HG02870 (cell line): Measurements from ENCODE around the gene CEP164.

Source experiments
- ATAC-seq: cut with Tn5 transposase; IDR thresholded peaks from one replicate; pipeline ENCODE4 v1.9.1; 2021; ENCODE audit warnings: mild to moderate bottlenecking, moderate library complexity; ENCODE audit not compliant: unreplicated experiment

The CEP164 gene

DNA sequence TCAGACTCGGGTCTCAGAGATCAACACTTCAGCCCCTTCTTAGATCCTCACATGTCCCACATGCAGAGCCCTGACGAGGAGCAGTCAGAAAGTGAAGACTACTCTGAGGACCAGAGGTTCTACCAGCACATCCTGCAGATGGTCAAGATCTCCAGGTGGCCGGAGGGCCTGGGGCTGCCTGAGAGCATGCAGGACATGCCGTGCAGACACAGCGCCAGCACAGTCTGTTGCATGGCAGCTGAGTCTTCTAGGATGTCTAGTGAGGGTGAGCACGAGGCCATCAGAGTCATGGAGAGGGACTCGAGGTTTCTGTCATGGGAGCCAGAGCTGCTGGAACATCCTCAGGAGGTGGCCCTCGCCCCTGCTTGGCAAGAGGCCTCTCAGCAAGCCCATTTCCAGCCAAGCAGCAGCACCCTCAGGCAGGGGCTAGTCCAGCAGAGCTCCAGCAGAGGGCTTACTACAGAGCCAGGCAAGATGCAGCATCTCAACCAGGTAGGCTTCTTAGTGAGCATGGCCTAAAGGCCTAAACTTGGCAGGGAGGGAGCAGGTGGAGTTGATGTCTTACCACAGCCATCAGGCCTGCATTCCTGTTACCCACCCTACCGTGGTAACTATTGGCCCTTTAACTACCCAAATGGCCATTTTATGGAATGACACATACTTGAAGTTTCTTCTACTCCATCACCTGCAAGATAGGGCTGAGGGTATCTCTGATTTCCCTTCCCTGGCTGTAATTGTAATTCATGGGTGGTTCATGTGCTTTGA is 28.7 kb downstream of the CEP164 start:
- ATAC-seq: no peak

- no peak for ATAC-seq
These were observed 33.8 kb downstream of the CEP164 start for GRCh38 chr11:117361432-117361831.

GRCh38 chr11:117366248-117366647 is 38.6 kb downstream of the CEP164 start:
- no peak for ATAC-seq

GRCh38 chr11:117366875-117367274 is 39.2 kb downstream of the CEP164 start:
- ATAC-seq: no peak

DNA sequence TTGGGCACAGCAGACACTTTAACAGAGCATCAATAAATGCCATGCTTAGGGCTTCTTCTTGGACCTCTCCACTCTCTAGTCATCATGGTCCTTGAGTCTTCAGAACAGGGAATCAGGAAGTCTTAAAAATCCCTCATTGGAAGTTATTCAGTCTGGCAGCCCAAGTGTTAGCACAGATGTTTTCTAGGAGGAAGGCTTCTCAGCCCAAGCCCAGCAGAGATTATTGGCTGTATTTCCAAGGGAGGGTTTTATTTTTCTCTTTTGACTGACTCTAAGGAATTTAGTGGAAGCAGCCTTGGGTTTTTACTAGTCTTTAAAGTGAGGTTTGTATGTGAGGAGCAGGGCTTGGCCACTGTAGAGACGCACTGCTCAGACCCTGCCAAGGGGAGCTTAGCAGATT is 41.9 kb downstream of the CEP164 start:
- no peak for ATAC-seq

DNA sequence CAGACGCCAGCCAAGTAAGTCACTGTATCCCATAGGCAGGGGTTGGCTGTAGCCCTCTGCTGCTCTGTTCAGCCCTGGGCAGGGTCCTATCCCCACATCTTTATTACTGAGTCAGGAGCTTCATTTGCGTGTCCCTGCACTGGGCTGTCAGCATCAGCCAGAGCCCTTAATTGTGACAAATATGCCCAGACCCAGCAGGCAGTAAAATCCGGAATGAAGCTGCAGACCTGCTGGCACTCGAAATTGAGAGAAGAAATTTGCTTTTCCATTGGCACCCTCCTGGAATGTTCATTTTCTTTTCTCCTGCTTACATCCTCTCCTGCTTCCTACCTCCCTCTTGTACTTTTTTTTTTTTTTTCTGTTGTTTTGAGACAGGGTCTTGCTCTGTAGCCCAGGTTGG is 43.8 kb downstream of the CEP164 start:
- ATAC-seq: no peak

GRCh38 chr11:117374316-117375055 is 46.8 kb downstream of the CEP164 start:
- no peak for ATAC-seq

DNA sequence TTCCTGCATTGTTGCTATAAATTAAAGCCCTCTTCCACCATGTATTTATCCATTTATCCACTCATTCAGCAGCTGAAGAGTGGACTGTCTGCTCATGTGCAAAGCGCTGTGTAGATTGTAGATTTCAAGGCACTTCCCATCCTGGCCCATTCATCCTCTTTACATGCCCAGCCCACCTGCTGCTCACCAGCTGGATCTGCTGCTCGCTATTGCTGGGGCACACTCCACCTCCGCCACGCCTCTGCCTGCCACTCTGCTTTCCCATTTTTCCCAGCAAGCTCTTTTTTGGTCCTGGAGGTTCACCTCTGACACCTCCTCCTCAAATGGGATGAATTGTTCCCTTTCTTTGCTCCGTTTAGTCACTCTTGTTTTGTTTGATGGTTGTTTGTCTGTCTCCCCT is 48.3 kb downstream of the CEP164 start:
- ATAC-seq: no peak

GRCh38 chr11:117376517-117376916 is 48.9 kb downstream of the CEP164 start:
- no peak for ATAC-seq

DNA sequence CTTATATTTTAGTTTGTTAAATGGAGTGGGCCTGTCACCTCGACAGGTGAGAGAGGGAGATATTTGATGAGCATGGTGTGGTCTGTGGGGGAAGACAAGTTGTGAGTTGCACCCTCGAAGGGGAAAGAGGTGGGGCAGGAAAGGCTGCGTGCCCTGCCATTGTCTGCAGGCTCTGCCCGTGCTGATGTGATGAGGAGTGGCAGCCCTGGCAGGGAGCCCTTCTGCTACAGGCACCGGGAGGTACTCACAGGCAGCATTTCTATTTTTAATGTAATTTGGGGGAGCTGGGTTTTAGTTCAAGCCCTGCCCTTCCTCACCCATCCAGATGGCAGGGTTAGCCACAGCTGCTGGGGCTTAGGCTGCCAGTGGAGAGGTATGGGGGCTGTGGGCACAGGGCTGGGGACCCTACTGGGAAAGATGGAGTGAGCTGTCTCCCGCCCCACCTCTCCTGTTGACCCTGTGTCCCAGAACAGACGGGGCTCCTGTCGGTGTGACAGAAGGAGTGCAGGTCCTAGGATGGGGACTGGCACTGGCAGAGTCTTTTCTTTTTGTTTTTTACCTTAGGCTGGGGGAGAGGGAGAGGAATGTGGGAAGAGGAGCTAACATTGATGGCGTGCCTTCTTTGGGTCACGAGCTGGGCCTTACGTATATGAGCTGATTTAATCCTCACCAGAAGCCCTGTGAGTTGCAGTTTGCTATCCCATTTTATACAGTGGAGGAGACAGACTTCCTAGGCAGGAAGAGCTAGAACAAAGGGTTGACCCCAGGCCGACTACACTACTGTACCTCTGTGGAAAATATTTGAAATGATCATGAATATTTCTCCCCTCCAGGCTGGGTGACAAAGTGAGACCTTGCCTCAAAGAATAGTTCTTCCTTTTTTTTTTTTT is 51.6 kb downstream of the CEP164 start:
- no peak for ATAC-seq

GRCh38 chr11:117380676-117381075 is 53.0 kb downstream of the CEP164 start:
- no peak for ATAC-seq

- ATAC-seq: no peak
These were observed 54.1 kb downstream of the CEP164 start for GRCh38 chr11:117381481-117382387.

DNA sequence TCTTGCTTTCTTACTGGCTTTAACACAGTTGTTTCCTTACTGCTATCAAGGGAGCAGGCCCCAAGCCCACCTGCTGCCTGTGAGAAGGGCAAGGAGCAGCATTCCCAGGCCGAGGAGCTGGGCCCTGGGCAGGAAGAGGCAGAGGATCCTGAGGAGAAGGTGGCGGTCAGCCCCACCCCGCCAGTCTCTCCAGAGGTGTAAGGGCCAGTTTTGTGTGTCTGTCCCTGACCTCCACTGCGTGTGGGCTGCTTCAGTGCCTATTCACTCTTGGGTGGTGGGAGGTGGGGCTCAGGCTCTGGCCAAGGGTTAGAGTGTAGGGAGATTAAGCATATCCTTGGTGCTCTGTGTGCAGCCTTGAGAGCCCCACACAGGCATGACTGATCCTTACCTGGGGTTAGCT is 55.1 kb downstream of the CEP164 start:
- ATAC-seq: no peak

GRCh38 chr11:117384045-117384444 is 56.4 kb downstream of the CEP164 start:
- ATAC-seq: no peak

GRCh38 chr11:117385471-117385870 is 57.8 kb downstream of the CEP164 start:
- ATAC-seq: no peak

- no peak for ATAC-seq
These were observed 58.3 kb downstream of the CEP164 start for GRCh38 chr11:117385906-117386305.

- ATAC-seq: no peak
These were observed 60.5 kb downstream of the CEP164 start for GRCh38 chr11:117387992-117388755.

GRCh38 chr11:117390743-117391142 is 63.1 kb downstream of the CEP164 start:
- no peak for ATAC-seq

DNA sequence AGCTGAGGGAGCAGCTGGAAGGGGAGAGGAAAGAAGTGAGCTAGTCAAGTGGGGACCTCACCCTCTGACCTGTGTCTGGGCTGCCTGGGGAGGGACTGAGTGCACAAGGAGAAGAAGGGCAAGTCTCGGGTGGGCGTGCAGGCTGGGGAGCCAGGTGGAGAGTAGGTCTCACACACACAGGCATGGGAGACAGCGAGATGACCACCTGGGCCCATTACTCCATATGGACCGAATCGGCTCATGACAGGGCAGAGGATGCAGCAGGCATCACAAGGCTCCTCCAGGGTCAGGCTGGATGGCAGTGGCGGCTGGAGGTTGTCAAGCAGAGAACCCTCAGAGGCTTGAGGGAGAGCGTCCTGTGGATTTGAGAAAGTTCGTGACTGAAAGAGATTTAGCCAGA is 63.5 kb downstream of the CEP164 start:
- ATAC-seq: no peak
